GM18867 (cell line): Measurements from ENCODE around the gene BDP1.
"Not testable (repeated sequence)": the region's sequence is repeated elsewhere in the genome, so short reads cannot be mapped to it uniquely, and the experiment has no call there.

Experiments
- ATAC-seq: cut with Tn5 transposase; IDR thresholded peaks from one replicate; pipeline ENCODE4 v1.9.1; 2021; ENCODE audit warnings: mild to moderate bottlenecking, moderate library complexity; ENCODE audit not compliant: unreplicated experiment

The BDP1 gene

GRCh38 chr5:71563161-71563560, 107.7 kb downstream of the BDP1 start:
- ATAC-seq = no peak

- no peak for ATAC-seq
These were observed 109.4 kb downstream of the BDP1 start for GRCh38 chr5:71564895-71565294.

DNA sequence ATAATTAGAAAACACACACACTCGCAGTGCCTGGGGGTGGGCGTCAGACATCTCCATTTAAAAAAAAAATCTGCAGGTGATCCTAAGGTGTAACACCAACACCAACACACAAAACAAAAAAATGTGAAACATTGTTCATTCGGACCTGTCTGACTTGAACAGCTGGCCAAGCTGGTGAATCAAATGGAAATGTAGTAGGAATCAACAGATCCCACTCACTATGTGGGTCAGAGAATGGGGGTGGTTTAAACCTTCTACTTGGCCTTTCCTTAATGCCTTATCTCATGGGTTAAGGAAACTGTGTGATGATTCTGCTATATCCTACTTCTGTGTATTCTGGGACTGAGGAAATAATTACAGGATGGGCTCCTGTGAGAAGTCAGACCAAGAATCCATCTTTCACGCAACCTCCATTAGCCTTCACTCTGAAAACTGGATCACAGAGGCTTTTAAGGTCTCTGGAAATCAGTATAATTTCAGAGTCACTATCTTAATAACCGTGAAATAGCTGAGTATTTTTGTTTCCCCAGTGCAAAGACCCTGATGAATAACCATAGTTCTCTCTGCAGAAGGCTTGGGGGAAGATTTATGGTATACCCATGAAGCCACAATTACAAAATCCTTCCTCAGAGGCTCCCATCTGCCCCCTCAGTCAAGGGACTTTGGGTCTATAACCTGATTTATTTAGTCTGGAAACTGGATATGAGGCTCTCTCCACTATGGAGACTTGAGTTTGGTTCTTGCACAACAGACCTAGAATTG, 114.5 kb downstream of the BDP1 start:
- ATAC-seq = no peak

- ATAC-seq = not testable (repeated sequence)
These were observed 116.4 kb downstream of the BDP1 start for GRCh38 chr5:71571811-71572210.

- ATAC-seq = no peak
These were observed 118.1 kb downstream of the BDP1 start for GRCh38 chr5:71573591-71573990.

DNA sequence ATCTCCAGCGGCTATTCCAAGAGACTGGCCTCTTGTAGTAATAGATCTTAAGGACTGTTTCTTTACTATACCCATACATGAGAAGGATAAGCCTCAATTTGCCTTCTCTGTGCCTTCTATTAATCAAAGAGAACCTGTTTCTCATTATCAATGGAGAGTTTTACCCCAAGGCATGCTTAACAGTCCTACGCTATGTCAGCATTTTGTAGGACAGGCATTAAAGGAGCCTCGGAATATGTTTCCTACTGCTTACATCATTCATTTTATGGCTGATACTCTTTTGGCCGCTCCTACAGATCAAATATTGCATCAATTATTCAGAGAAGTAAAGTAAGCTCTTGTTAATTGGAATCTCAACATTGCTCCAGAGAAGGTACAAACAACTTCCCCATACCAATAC, 120.1 kb downstream of the BDP1 start:
- not testable (repeated sequence) for ATAC-seq

- no peak for ATAC-seq
These were observed 120.8 kb downstream of the BDP1 start for GRCh38 chr5:71576241-71576640.

DNA sequence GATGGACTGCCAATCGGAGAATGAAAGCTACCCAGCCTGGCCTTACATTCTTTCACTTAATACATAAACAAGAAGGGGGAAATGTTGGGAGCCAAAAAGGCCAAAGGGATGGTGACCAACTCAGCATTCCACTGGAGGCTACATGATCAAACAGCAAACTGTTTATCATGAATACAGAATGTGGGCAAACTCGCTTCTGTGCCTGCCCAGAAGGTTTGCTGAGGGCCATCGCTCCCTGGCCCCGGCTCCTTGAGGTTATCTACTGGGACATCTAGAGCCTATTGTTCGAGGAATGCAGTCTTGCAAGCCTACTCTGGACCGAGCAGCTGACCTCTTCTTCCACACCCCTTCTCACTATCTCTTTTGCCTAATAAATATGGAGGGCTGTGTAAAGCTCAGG, 122.4 kb downstream of the BDP1 start:
- ATAC-seq = not testable (repeated sequence)

GRCh38 chr5:71582945-71583584, 127.6 kb downstream of the BDP1 start:
- ATAC-seq = no peak

GRCh38 chr5:71586052-71586940, 130.8 kb downstream of the BDP1 start:
- ATAC-seq = no peak

- ATAC-seq = peak; percentile 95
These were observed 131.7 kb downstream of the BDP1 start, which contains the start of gene MCCC2 for GRCh38 chr5:71586941-71587765. Gene MCCC2 (plus strand): TSS chr5:71587340. CDS start chr5:71587426, 86 bp downstream.

DNA sequence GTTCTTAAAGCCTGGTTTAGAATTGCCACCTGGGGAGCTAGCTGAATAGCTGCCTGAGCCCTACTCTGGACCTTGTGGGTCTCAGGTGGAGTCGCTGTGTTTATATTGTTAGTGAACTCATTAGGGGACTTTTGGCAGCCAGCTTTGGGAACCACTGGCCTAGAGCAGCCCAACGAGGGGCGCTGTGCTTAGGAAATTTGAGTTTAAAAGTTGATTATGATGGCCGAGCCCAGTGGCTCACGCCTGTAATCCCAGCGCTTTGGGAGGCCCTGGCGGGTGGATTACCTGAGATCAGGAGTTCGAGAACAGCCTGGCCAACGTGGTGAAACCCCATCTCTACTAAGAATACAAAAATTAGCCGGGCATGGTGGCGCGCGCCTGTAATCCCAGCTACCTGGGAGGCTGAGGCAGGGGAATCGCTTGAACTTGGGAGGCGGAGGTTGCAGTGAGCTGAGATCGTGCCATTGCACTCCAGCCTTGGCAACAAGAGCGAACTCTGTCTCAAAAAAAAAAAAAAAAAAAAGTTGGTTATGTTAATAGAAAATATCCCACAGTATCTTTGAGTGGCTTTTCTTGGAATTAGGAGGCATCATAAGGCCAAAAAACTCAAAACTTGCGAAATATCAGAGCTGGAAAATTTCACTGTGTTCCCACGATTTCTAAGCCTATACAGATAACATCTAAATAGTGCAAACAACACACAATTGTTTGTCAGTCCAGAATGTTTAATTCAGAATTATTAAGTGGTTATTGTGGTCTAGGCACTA, 132.5 kb downstream of the BDP1 start:
- ATAC-seq = peak; percentile 16

- ATAC-seq = no peak
These were observed 133.1 kb downstream of the BDP1 start for GRCh38 chr5:71588533-71588885.

- ATAC-seq = no peak
These were observed 134.5 kb downstream of the BDP1 start for GRCh38 chr5:71589903-71590302.

DNA sequence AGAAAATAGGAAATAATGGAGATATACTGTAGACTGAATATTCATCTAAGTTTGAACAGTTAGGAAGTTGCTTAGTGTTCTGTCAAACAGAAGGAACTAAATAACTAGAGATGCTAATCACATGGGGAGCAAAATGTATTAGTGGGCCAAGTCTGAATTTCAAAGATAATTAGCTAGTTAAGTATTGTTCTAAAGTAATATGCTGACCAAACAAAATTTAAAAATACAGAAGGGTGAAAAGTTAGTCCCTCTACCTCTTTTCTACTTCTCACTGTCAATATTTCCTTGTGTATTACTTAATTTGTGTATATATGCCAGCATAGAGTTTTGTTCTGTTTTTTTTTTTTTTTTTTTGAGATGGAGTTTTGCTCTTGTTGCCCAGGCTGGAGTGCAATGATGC, 135.6 kb downstream of the BDP1 start:
- ATAC-seq = no peak

GRCh38 chr5:71596169-71596568, 140.7 kb downstream of the BDP1 start:
- no peak for ATAC-seq

GRCh38 chr5:71597001-71597400, 141.6 kb downstream of the BDP1 start:
- no peak for ATAC-seq

DNA sequence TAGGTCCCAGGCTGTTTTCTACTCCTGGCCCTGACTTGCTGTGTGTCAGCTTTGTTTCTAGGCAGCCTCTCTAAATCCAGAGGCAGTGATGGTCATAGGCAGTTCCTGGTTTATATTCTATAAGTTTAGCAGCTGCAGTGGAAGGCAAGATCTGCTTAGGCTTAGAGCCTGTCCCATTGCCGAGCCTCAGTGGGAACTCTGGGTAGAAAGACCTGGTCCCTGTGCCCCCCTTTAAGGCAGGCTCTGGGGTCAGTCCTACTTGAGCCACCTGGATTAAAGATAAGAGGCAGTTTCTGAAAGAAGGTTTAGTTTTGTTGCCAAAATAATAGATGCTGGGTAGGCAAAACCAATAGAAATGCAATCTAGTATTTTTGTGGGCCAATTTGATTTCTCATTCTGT, 145.3 kb downstream of the BDP1 start:
- ATAC-seq = no peak

GRCh38 chr5:71601222-71602026, 146.0 kb downstream of the BDP1 start:
- ATAC-seq = peak; percentile 94
